GM21529 (cell line): ENCODE measurements around the gene AGRN.
"Not testable (repeated sequence)": the region's sequence is repeated elsewhere in the genome, so short reads cannot be mapped to it uniquely, and the experiment has no call there.

ENCODE experiments used
- ATAC-seq: cut with Tn5 transposase; IDR thresholded peaks from one replicate; pipeline ENCODE4 v1.9.1; 2021; ENCODE audit not compliant: unreplicated experiment

AGRN gene

DNA sequence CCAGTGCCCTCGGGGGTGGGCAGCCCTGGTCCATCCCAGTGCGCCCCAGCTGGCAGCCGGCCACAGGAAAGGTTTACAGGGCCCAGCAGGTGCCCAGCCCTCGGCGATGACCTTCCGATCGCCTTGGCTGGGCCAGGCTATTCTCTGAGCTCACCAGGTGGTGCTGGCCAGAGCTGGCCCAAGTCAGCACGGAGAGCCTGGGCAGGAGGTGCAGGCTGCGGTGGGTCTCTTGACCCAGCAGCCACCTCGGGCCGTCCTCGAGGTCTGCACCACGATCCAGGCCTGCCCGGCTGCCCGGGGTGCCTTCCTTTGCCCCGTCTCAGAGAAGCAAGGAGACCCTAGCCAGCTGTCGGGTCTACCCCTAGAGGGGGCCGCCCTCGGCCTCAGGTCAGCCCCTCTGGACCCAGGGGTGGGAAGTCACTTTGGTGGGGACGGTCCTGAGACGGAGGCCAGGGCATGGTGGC, 38.4 kb upstream of the AGRN start:
- no peak for ATAC-seq

- no peak for ATAC-seq
Measured at GRCh38 chr1:981955-982558, 37.9 kb upstream of the AGRN start, which contains the start of gene PERM1. PERM1 (minus strand) TSS chr1:982093; CDS start chr1:981029, 1,064 bp downstream.

DNA sequence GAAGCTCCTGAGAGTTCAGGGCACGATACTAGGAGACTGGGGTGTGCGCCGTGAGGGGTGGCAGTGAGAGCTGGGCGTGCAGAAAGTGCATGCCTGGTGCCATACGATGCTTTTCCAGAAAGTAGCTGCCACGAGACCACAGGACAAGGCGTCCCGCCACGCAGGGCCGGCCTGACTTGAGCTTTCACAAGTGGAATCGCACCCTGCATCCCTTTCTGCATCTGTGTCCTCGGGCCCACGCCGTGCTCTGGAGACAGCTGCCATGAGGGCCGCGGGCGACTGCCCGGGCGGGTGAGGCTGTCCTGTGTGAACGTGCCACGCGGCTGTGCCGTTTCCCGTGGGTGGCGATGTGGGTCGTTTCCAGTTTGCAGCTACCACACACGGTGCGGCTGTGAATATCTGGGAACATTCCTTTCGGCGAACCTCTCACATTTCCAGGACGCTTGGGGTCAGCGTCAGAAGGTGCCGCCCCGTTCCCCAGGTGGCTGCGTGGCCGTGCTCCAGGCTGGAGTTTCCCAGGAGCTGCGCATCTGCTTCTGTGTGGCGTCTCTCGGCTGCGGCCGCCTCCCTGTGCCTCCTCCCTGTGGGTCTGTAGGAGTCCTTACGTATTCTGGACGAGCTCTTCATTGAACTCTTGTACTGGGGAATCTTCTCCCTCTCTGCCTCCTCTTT, 37.0 kb upstream of the AGRN start:
- no peak for ATAC-seq

GRCh38 chr1:983798-984475, 36.0 kb upstream of the AGRN start:
- no peak for ATAC-seq

DNA sequence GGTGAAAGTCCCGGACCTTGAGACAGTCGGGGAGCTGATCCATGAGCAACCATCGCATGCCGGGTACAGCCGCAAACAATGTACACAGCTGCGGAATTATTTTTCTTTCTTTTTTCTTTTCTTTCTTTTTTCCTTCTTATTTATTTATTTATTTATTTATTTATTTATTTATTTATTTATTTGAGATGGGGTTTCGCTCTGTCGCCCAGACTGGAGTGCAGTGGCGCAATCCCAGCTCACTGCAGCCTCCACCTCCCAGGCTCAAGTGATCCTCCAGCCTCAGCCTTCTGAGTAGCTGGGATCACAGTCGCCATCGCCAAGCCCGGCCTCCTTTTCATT, 35.5 kb upstream of the AGRN start:
- no peak for ATAC-seq

- ATAC-seq: no peak
Measured at GRCh38 chr1:985126-985525, 34.8 kb upstream of the AGRN start.

- ATAC-seq: not testable (repeated sequence)
Measured at GRCh38 chr1:988061-988460, 31.9 kb upstream of the AGRN start.

- not testable (repeated sequence) for ATAC-seq
Measured at GRCh38 chr1:991275-991674, 28.6 kb upstream of the AGRN start.

- no peak for ATAC-seq
Measured at GRCh38 chr1:991895-992294, 28.0 kb upstream of the AGRN start.

- no peak for ATAC-seq
Measured at GRCh38 chr1:992362-992761, 27.6 kb upstream of the AGRN start.

DNA sequence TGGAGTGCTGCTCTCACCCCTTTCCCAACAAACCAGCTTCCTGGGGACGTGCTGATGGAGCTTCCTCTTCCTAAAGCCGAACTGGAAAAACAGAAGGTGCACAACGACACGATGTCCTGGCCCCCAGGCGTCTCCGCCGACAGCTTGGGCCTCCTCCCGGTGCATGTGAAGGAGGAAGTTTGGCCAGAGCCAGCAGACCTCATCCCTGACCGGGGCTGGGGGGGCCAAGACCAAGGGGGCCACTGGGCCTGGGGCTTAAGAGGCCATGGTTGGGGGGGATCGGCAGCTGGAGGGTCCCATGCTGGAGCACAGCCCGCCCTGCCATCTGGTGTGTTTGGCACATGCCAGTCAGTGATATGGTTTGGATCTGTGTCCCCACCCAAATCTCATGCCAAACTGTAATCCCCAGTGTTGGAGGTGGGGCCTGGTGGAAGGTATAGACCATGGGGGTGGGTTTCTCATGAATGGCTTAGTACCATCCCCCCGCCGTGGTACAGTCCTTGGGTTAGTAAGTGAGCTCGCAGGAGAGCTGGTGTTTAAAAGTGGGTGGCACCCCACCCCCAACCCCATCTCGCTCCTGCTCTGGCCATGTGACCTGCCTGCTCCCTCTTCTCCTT, 26.4 kb upstream of the AGRN start:
- no peak for ATAC-seq

- ATAC-seq: not testable (repeated sequence)
Measured at GRCh38 chr1:994546-994945, 25.4 kb upstream of the AGRN start.

DNA sequence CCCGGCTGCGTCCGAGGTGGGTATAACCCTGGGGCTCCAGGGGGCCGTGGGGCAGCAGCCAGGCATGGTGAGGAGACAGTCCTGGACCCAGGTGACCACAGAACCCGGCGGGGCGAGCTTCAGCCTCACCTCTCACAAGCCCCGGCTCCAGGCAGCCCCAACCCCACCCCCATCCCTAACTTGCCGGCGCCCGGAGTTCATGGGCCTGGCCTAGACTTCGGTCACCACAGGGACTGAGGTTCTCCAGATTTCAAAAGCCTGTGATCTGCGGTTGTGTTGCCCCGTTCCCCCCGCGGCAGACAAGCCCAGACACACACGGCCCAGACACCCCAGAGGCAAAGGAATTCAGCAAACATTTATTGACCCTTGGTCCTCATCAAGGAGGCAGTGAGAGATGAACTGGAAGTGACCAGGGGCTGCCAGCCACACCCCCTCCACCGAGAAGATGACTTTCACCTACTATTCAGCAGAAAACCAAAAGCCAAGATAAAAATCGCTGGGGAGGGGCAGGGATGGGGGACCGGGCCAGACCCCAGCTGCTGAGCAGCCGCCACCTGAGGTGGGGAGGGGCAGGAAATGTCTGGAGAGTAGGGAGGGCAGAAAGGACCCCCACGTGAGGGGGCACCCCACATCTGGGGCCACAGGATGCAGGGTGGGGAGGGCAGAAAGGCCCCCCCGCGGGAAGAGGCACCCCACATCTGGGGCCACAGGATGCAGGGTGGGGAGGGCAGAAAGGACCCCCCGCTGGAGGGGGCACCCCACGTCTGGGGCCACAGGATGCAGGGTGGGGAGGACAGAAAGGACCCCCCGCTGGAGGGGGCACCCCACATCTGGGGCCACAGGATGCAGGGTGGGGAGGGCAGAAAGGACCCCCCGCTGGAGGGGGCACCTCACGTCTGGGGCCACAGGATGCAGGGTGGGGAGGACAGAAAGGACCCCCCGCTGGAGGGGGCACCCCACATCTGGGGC, 24.0 kb upstream of the AGRN start:
- no peak for ATAC-seq

DNA sequence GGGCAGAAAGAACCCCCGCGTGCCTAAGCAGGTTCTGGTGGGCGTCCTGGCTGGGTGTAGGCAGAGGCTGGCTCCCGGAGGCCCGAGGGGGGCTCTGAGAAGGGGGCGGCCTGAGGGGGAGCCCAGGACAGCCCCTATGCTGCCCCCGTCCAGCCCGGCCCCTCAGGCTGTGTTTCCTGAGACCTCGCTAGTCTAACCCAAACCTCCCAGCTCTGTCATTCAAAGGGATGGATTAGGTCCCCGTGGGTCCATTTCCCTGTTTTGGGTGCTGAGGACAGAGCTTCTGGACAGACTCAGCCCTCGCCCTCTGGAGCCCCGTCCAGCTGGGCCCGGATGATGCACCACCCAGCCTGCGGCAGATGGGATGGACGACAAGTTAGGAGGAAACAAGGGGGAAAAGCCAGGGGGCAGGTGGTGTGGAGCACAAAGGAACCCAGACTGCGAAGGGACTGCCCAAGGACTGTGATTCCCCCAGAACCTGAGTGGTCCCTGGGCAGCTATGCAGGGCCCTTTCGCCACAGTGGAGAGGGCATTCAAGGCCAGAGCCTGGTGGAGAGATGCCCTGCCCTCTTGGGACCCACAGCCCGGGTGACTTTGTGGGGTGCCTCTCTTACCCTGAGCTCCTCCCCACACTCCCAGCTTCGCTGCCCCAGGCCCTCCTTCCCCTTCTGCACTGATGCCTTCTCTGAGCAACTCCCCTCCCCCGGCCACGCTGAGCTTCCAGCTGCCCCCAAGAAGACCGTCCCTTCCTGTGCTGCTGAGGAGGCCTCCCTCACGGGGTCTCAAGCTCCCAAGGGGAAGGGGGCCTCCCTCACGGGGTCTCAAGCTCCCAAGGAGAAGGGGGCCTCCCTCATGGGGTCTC, 22.8 kb upstream of the AGRN start:
- no peak for ATAC-seq

DNA sequence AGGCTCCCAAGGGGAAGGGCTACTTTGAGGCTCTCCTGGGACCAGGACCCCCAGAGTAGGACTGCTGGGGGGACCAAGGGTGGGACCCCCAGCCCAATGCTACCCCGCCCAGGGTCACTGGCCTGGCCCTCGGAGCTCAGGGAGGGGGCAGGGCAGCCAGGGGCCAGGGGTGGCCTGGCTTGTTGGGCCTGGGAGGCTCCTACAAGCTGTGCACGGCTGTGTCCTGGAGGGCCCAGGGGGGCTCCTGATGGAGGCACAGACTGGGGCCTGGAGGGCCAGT, 22.3 kb upstream of the AGRN start:
- no peak for ATAC-seq

GRCh38 chr1:997993-998744, 21.8 kb upstream of the AGRN start:
- ATAC-seq: no peak

GRCh38 chr1:998745-998994, 21.2 kb upstream of the AGRN start:
- no peak for ATAC-seq

GRCh38 chr1:998995-999724, 20.8 kb upstream of the AGRN start:
- no peak for ATAC-seq
